ENCODE data around the gene SPEG. TPM values are rescaled to one million over a fixed set of nuclear protein-coding genes. Genes with fewer than 3 reads are reported as not detected.

The SPEG gene
- total RNA-seq, 1 donor from 2014 or later = 0.09 TPM

GRCh38 chr2:219401606-219402005 is 33.0 kb upstream of the SPEG start:
- CTCF ChIA-PET = interaction anchor here (1.6 to 6.2 kb wide), 4 partner anchors 56 to 288 kb away, joined by 8 to 82 read pairs (median 9); no protein-coding TSS in a partner anchor
- no peaks in the 10 kb centered on the region for H3K4me1 Mint-ChIP-seq
- H3K27me3 Mint-ChIP-seq = peaks cover 18% of the 10 kb centered on the region
- DNase-seq (no peak), ATAC-seq (ENCODE audit: low read depth) (no peak)
- no peak overlapping the region for H3K4me3 Mint-ChIP-seq
- POLR2A ChIA-PET = no interaction called here
- no peak overlapping the region for H3K27ac Mint-ChIP-seq
- H3K36me3 Mint-ChIP-seq (ENCODE audit: low read depth) = no peaks in the 10 kb centered on the region
- TF ChIP-seq, protein P1, sequence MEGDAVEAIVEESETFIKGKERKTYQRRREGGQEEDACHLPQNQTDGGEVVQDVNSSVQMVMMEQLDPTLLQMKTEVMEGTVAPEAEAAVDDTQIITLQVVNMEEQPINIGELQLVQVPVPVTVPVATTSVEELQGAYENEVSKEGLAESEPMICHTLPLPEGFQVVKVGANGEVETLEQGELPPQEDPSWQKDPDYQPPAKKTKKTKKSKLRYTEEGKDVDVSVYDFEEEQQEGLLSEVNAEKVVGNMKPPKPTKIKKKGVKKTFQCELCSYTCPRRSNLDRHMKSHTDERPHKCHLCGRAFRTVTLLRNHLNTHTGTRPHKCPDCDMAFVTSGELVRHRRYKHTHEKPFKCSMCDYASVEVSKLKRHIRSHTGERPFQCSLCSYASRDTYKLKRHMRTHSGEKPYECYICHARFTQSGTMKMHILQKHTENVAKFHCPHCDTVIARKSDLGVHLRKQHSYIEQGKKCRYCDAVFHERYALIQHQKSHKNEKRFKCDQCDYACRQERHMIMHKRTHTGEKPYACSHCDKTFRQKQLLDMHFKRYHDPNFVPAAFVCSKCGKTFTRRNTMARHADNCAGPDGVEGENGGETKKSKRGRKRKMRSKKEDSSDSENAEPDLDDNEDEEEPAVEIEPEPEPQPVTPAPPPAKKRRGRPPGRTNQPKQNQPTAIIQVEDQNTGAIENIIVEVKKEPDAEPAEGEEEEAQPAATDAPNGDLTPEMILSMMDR (IDR thresholded peaks at IDR 0.05) = no peak
- no peaks in the 10 kb centered on the region for H3K9me3 Mint-ChIP-seq
- intact Hi-C loops (cut with micrococcal nuclease) = no loop called here

DNA sequence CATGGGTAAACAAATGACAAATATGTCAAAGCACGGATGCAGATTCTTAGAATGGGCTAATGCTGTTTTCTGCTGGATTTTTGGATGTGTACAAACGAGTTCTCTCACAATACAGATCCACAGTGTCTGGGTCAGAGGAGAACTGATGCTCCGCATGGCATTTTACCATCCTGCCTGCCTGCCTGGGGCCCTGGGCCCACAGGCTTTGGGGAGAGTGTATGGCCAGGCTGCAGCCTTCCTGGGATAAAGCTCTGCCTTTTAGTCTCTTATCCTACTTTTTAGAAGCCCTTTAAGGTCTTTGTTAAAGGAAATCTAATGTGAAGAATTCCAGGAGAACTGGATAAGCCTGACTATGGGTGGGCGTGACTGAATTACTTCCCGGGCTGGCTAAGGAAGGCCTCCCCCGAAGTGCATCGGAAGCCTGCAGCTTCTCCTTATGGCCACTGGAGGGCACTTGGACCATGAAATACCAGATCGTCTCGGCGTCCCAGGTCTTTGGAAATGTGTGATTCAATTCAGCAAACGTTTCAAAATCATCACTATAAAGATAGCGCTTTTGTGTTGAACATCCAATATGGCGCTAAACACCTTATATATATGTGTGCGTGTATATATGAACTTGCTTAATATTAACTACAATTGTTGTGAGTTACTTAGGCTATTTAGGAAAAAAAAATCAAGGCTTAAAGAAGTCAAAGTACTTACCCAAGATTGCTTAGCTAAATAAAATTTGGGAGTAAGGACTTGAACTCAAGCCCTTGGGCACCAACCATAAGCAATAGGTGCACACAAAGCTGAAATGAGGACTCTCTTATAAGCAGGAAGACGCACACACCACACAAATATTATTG is 31.8 kb upstream of the SPEG start:
- H3K4me1 Mint-ChIP-seq = no peaks in the 10 kb centered on the region
- ChIA-PET CTCF (interaction anchor here (0.7 to 6.2 kb wide), 10 partner anchors 9 to 286 kb away, joined by 3 to 82 read pairs (median 4); no protein-coding TSS in a partner anchor), POLR2A (interaction anchor here (1.1 kb wide), 1 partner anchor 127 kb away, joined by 3 read pairs; no protein-coding TSS in a partner anchor)
- H3K36me3 Mint-ChIP-seq (ENCODE audit: low read depth) = no peaks in the 10 kb centered on the region
- intact Hi-C loops (cut with micrococcal nuclease) = loop anchor here (1.0 kb wide), 3 partner anchors 56 to 239 kb away; no protein-coding TSS in a partner anchor
- no peaks in the 10 kb centered on the region for H3K9me3 Mint-ChIP-seq
- ATAC-seq (ENCODE audit: low read depth) = peak; percentile 95
- no peak overlapping the region for H3K4me3 Mint-ChIP-seq
- H3K27ac Mint-ChIP-seq = no peak overlapping the region
- peaks cover 20% of the 10 kb centered on the region for H3K27me3 Mint-ChIP-seq
- no peak for DNase-seq
- TF ChIP-seq, protein P1 (IDR thresholded peaks at IDR 0.05) = peak; percentile 89

DNA sequence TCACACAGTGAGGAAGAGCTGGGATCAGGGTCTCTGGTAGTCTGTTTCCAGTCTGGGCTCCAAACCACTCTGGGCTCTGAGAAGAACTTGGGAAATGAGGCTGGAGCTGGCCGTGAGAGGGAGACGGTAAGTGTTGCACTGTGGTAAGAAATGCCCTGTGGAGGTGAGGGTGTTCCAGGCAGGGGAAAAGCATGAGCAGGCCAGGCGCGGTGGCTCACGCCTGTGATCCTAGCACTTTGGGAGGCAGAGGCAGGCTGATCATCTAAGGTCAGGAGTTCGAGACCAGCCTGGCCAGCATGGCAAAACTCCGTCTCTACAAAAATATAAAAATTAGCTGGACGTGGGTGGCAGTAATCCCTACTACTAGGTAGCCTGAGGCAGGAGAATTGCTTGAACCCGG is 30.8 kb upstream of the SPEG start:
- ATAC-seq (ENCODE audit: low read depth) (no peak), DNase-seq (no peak)
- ChIA-PET CTCF (interaction anchor here (0.7 to 6.2 kb wide), 5 partner anchors 15 to 156 kb away, joined by 3 to 82 read pairs (median 3); no protein-coding TSS in a partner anchor), POLR2A (no interaction called here)
- Mint-ChIP-seq H3K9me3 (no peaks in the 10 kb centered on the region), H3K27me3 (peaks cover 23% of the 10 kb centered on the region), H3K4me1 (no peaks in the 10 kb centered on the region), H3K27ac (no peak overlapping the region), H3K4me3 (no peak overlapping the region), H3K36me3 (ENCODE audit: low read depth) (no peaks in the 10 kb centered on the region)
- intact Hi-C loops (cut with micrococcal nuclease) = loop anchor here (1.0 kb wide), 4 partner anchors 55 to 285 kb away; no protein-coding TSS in a partner anchor
- TF ChIP-seq, protein P1 (IDR thresholded peaks at IDR 0.05) = no peak

DNA sequence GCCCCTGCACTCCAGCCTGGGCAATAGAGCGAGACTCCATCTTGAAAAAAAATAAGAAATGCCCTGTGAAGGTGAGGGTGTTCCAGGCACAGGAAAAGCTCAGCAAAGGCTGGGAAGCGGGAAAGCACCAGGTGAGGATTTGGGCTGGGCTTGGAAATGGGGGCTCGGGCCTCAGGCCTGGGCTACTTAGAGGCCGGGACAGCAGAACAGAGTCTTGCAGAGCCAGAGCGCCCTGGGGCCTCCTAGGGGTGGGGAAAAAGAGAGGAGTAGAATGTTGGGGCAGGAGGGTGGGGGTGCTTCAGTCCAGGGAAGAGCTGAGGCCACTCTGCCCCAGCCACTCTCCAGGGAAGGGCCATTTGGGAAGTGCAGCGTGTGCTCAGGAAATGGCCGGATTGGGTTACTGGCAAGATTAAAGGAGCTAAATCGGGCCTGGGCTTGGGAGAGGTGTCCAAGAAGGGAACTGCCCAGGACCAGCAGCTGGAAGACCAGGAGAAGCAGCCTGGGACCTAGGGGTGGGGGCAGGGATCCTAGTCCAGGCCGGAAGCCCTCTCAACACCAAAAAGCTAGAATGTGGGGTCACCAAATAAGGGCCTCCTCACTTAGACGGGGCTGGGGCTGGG is 30.2 kb upstream of the SPEG start:
- no peak overlapping the region for H3K4me3 Mint-ChIP-seq
- no peak for ATAC-seq (ENCODE audit: low read depth)
- POLR2A ChIA-PET = no interaction called here
- intact Hi-C loops (cut with micrococcal nuclease) = loop anchor here (1.0 kb wide), 1 partner anchor 285 kb away; no protein-coding TSS in a partner anchor
- TF ChIP-seq, protein P1 (IDR thresholded peaks at IDR 0.05) = no peak
- DNase-seq = no peak
- no peaks in the 10 kb centered on the region for H3K36me3 Mint-ChIP-seq (ENCODE audit: low read depth)
- H3K4me1 Mint-ChIP-seq = no peaks in the 10 kb centered on the region
- H3K9me3 Mint-ChIP-seq = no peaks in the 10 kb centered on the region
- no peak overlapping the region for H3K27ac Mint-ChIP-seq
- CTCF ChIA-PET = interaction anchor here (0.8 to 6.2 kb wide), 3 partner anchors 59 to 125 kb away, joined by 3 to 82 read pairs (median 3); no protein-coding TSS in a partner anchor
- peaks cover 23% of the 10 kb centered on the region for H3K27me3 Mint-ChIP-seq

DNA sequence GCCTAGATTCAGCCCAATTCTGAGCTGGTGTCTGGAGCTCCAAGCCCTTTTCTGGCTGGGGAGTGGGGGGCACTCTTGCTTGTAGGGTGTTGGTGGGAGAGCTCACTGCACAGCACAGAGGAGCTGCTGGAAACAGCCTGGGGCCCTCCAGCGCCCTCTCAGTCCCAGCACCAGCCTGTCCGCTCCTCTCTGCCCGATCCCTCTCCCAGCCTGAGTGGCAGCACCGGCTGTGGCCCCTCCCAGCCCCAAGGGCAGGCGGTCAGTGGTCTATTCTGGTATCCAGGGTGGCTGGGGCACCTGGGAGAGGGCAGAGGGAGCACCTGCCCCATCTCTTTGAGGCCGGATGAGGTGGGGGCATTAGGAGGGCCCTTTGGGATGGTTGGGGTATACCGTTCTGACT is 29.7 kb upstream of the SPEG start:
- no peak for DNase-seq
- Mint-ChIP-seq H3K4me1 (no peaks in the 10 kb centered on the region), H3K27me3 (peaks cover 28% of the 10 kb centered on the region), H3K36me3 (ENCODE audit: low read depth) (no peaks in the 10 kb centered on the region), H3K27ac (no peak overlapping the region), H3K4me3 (no peak overlapping the region), H3K9me3 (no peaks in the 10 kb centered on the region)
- CTCF ChIA-PET = interaction anchor here (0.8 to 6.2 kb wide), 2 partner anchors 92 to 124 kb away, joined by 3 to 82 read pairs; no protein-coding TSS in a partner anchor
- POLR2A ChIA-PET = no interaction called here
- intact Hi-C loops (cut with micrococcal nuclease) = loop anchor here (1.0 kb wide), 1 partner anchor 284 kb away; no protein-coding TSS in a partner anchor
- no peak for ATAC-seq (ENCODE audit: low read depth)
- TF ChIP-seq, protein P1 (IDR thresholded peaks at IDR 0.05) = no peak
